OCI-LY7 (cell line): ENCODE results near the gene MFRP.

Source experiments
- CTCF ChIP-seq: fragments of 200-600 bp; sonication (generic); conservative IDR thresholded peaks from 2 replicates; pipeline ENCODE4 v1.5.1; 2014; ENCODE audit warnings: mild to moderate bottlenecking, antibody characterized with exemption, low read length, moderate library complexity, mixed read lengths
- EZH2phosphoT487 ChIP-seq: fragments of 200-600 bp; sonication (generic); IDR thresholded peaks from 2 replicates; pipeline ENCODE4 v1.6.1; 2018; ENCODE audit warnings: low read depth, borderline replicate concordance, mild to moderate bottlenecking, mixed run types, antibody characterized with exemption, low read length, moderate library complexity, mixed read lengths

GRCh38 chr11:119362741-119363080 lies 16.2 kb upstream of the MFRP start:
- TF ChIP-seq CTCF (no peak), EZH2phosphoT487 (no peak)
